Endothelial cell of umbilical vein (primary cell): ENCODE results near the gene DNAJC24. TPM values are rescaled to one million over a fixed set of nuclear protein-coding genes. Genes with fewer than 3 reads are reported as not detected.
A peak's percentile ranks its signal among the peaks of the same experiment; 100 is the strongest.

Experiments used
- BruUV-seq: library from RNA; stranded (reverse); fragments of 400-500 nt; replicated peaks from 2 replicates; lab custom pipeline; 2021; lab: Mats Ljungman, UMichigan
- CTCF ChIA-PET: fragments of 300-600, 350-600 bp; sonication (Branson Sonifier 250); formaldehyde crosslinking; loops from one replicate; lab custom pipeline; 2021; ENCODE audit warnings: antibody characterized with exemption, inconsistent platforms; lab: Charles Lee
- POLR2A ChIA-PET: fragments of 300-600, 350-600 bp; sonication (Branson Sonifier 250); formaldehyde crosslinking; loops from one replicate; lab custom pipeline; 2021; ENCODE audit warnings: antibody characterized with exemption, inconsistent platforms; lab: Charles Lee
- DNase-seq: peaks from one replicate; pipeline ENCODE4 v3.0.0-alpha.2; 2011; ENCODE audit warnings: low read depth, low spot score
- FAIRE-seq: peaks from 2 replicates; lab custom pipeline; 2011; peaks lifted over from hg19 to GRCh38; lab: Jason Lieb, UNC
- H2AFZ ChIP-seq: 2 replicates; pipeline ENCODE4 v1.6.0; 2012; ENCODE audit warnings: low read depth, low read length, control low read depth, inconsistent platforms
- H3K27ac ChIP-seq: 2 replicates; pipeline ENCODE4 v1.5.1; 2011; ENCODE audit warnings: low read depth, mild to moderate bottlenecking, control low read depth, low read length, moderate library complexity; ENCODE audit not compliant: insufficient read depth
- H3K27me3 ChIP-seq, 2 experiments: 2 replicates each; pipeline versions ENCODE4 v1.6.0 to v1.6.1; 2011; ENCODE audit warnings: low read length in 2 of 2, mixed read lengths in 1 of 2; ENCODE audit not compliant: control insufficient read depth in 2 of 2, insufficient read depth in 2 of 2
- H3K36me3 ChIP-seq, 2 experiments: 2 replicates in 1 of 2; 3 replicates in 1 of 2; pipeline ENCODE4 v1.5.1; 2011; ENCODE audit warnings: low read length in 2 of 2, mild to moderate bottlenecking in 1 of 2, moderate library complexity in 1 of 2; ENCODE audit not compliant: control insufficient read depth in 2 of 2, insufficient read depth in 2 of 2; ENCODE audit errors: extremely low read depth in 1 of 2
- H3K4me1 ChIP-seq: 3 replicates; pipeline ENCODE4 v1.5.1; 2011; ENCODE audit warnings: mild to moderate bottlenecking, low read length; ENCODE audit not compliant: control insufficient read depth, insufficient read depth; ENCODE audit errors: extremely low read depth
- H3K4me2 ChIP-seq: 2 replicates; pipeline ENCODE4 v1.6.1; 2011; ENCODE audit warnings: low read length, control low read depth, mixed read lengths; ENCODE audit not compliant: insufficient read depth
- H3K4me3 ChIP-seq, 3 experiments: fragments of 200-600 bp in 1 of 3; sonication (generic), shearing (Covaris generic) in 1 of 3; replicated peaks in 1 of 3; 2 replicates each; pipeline ENCODE4 v1.5.1; 2011 to 2016; ENCODE audit warnings: control low read depth in 3 of 3, low read length in 3 of 3, mild to moderate bottlenecking in 2 of 3, inconsistent platforms in 1 of 3, low read depth in 1 of 3, moderate library complexity in 1 of 3; ENCODE audit not compliant: insufficient read depth in 1 of 3
- H3K79me2 ChIP-seq: 2 replicates; pipeline ENCODE4 v1.6.0; 2012; ENCODE audit warnings: low read length, inconsistent platforms; ENCODE audit not compliant: control insufficient read depth, insufficient read depth
- H3K9ac ChIP-seq: replicated peaks from 2 replicates; pipeline ENCODE3; 2011; ENCODE audit warnings: low read length, control low read depth; ENCODE audit not compliant: insufficient read depth; ENCODE audit errors: extremely low read depth
- H3K9me1 ChIP-seq: replicated peaks from 3 replicates; pipeline ENCODE4 v1.6.0; 2011; ENCODE audit warnings: mild to moderate bottlenecking, low read length; ENCODE audit not compliant: control insufficient read depth, insufficient read depth; ENCODE audit errors: extremely low read depth
- H3K9me3 ChIP-seq: replicated peaks from 2 replicates; pipeline ENCODE4 v1.5.1; 2012; ENCODE audit warnings: low read length, inconsistent platforms; ENCODE audit not compliant: control insufficient read depth, insufficient read depth
- H4K20me1 ChIP-seq: replicated peaks from 2 replicates; pipeline ENCODE3; 2011; ENCODE audit warnings: mild to moderate bottlenecking, low read length; ENCODE audit not compliant: control insufficient read depth, insufficient read depth; ENCODE audit errors: extremely low read depth
- CTCF ChIP-seq, 2 donors: IDR thresholded peaks; 1 replicate in 1 of 2; 2 replicates in 1 of 2; pipeline ENCODE4 v1.5.1; 2011; ENCODE audit warnings: low read length in 2 of 2, mild to moderate bottlenecking in 2 of 2, moderate library complexity in 2 of 2, control low read depth in 1 of 2, inconsistent platforms in 1 of 2, low read depth in 1 of 2; ENCODE audit not compliant: insufficient read depth in 1 of 2; ENCODE audit errors: extremely low read depth in 1 of 2
- EZH2 ChIP-seq: IDR thresholded peaks from 2 replicates; pipeline ENCODE4 v1.6.1; 2012; ENCODE audit warnings: borderline replicate concordance, low read depth, mild to moderate bottlenecking, moderate library complexity, low read length, inconsistent platforms; ENCODE audit not compliant: severe bottlenecking
- FOS ChIP-seq: IDR thresholded peaks from 2 replicates; pipeline ENCODE4 v1.6.1; 2011; ENCODE audit warnings: mild to moderate bottlenecking, low read length, moderate library complexity, borderline replicate concordance; ENCODE audit not compliant: insufficient read depth
- GATA2 ChIP-seq: IDR thresholded peaks from 2 replicates; pipeline ENCODE4 v1.7.0; 2011; ENCODE audit warnings: low read depth, mild to moderate bottlenecking, moderate library complexity, mixed read lengths, low read length; ENCODE audit not compliant: insufficient read length, insufficient read depth
- JUN ChIP-seq: IDR thresholded peaks from 2 replicates; pipeline ENCODE4 v1.6.1; 2011; ENCODE audit warnings: borderline replicate concordance, low read depth; ENCODE audit not compliant: insufficient read length, insufficient read depth
- MAX ChIP-seq: IDR thresholded peaks from 2 replicates; pipeline ENCODE4 v1.6.1; 2011; ENCODE audit not compliant: insufficient read depth, insufficient read length
- MYC ChIP-seq: IDR thresholded peaks from one replicate; pipeline ENCODE4 v1.6.1; 2011; ENCODE audit warnings: mild to moderate bottlenecking, low read depth, low read length
- POLR2A ChIP-seq: IDR thresholded peaks from 2 replicates; pipeline ENCODE4 v1.6.1; 2012; ENCODE audit warnings: low read depth, mild to moderate bottlenecking, control low read depth, low read length
- POLR2AphosphoS5 ChIP-seq: IDR thresholded peaks from 2 replicates; pipeline ENCODE4 v1.6.1; 2012; ENCODE audit warnings: low read depth, mild to moderate bottlenecking, control low read depth, low read length, moderate library complexity; ENCODE audit not compliant: insufficient read depth
- dilution Hi-C: fragments of 300-500 bp; cut with MboI; formaldehyde crosslinking; loops from one replicate; pipeline ENCODE4 v1.15.0; 2019; ENCODE audit warnings: low sequenced_read_pairs; ENCODE audit not compliant: extremely low pct_ligation_motif_present
- intact Hi-C: fragments of 100-400 bp; cut with micrococcal nuclease; formaldehyde crosslinking; loops from one replicate; pipeline ENCODE4 v1.10.0; 2022
- polyA plus RNA-seq, 4 experiments: library from polyadenylated mRNA; depleted of rRNA in 3 of 4; stranded (reverse) in 3 of 4; unstranded in 1 of 4; fragments of >200 nt; gene quantifications; 2 replicates each; pipeline versions ENCODE4 v1.2.1 to v1.2.3, GENCODE V29; 2011 to 2012; ENCODE audit warnings: missing spikeins in 1 of 4
- total RNA-seq: library from RNA; stranded (reverse); gene quantifications from 2 replicates; pipeline ENCODE4 v1.2.3, GENCODE V29; 2021

DNAJC24 gene
- total and polyA plus RNA-seq, 2 donors (not counting 3 experiments of a cell fraction or from before 2014, with no cell fraction given): 7.2 to 16.8 TPM

- no peak for TF ChIP-seq MYC
- TF ChIP-seq GATA2: no peak
- TF ChIP-seq JUN: no peak
- TF ChIP-seq EZH2: no peak
- TF ChIP-seq POLR2A: no peak
- no peak for TF ChIP-seq MAX
- TF ChIP-seq CTCF (IDR thresholded peaks at IDR 0.05; ENCODE audit: extremely low read depth in 1 of 2, insufficient read depth in 1 of 2, low read depth in 1 of 2, low read length in 2 of 2): no peak
- TF ChIP-seq POLR2AphosphoS5: no peak
- no peak for TF ChIP-seq FOS
- Histone ChIP-seq H3K9me1 (no peaks in the 10 kb centered on the region), H3K27ac (no peak overlapping the region), H3K36me3 (no peaks in the 10 kb centered on the region), H3K9me3 (no peaks in the 10 kb centered on the region), H4K20me1 (no peaks in the 10 kb centered on the region), H3K27me3 (no peaks in the 10 kb centered on the region), H2AFZ (no peak overlapping the region), H3K79me2 (no peaks in the 10 kb centered on the region), H3K4me1 (peaks cover 2% of the 10 kb centered on the region), H3K4me3 (no peak overlapping the region), H3K4me2 (no peak overlapping the region), H3K9ac (no peak overlapping the region)
- FAIRE-seq: peak; percentile 37
- no TSS peak for BruUV-seq
- peak; percentile 14 for DNase-seq
- ChIA-PET CTCF (interaction anchor here (0.6 to 1.3 kb wide), 5 partner anchors 13 to 565 kb away, joined by 3 to 4 read pairs (median 3); no protein-coding TSS in a partner anchor), POLR2A (no interaction called here)
- intact Hi-C loops (no loop called here), dilution Hi-C loops (no loop called here)
These were observed 72.4 kb downstream of the DNAJC24 start for GRCh38 chr11:31442086-31442485.
